Subcutaneous adipose tissue (tissue), 4 donors: ENCODE data around the gene TMEM255A. TPM values are rescaled to one million over a fixed set of nuclear protein-coding genes. Genes with fewer than 3 reads are reported as not detected.

ENCODE experiments used
- CTCF ChIP-seq: fragments of 450-650 bp; IDR thresholded peaks from one replicate; pipeline ENCODE4 v1.5.1; 2016; ENCODE audit warnings: low read depth, mild to moderate bottlenecking, control low read depth, antibody characterized with exemption, moderate library complexity
- total RNA-seq, 4 donors: library from RNA; depleted of rRNA; stranded (reverse); fragments of >200 nt; gene quantifications; one replicate each; pipeline ENCODE4 v1.1.0, GENCODE V29; 2016

The TMEM255A gene
- total RNA-seq, 4 donors from 2014 or later: 0.88 to 4.1 (median 2.9) TPM; not detected in 1

- no peak for TF ChIP-seq CTCF
These were observed 7.0 kb downstream of the TMEM255A start for GRCh38 chrX:120304256-120304655.

GRCh38 chrX:120302434-120302833 lies 8.8 kb downstream of the TMEM255A start:
- TF ChIP-seq CTCF: no peak

GRCh38 chrX:120301960-120302359 lies 9.3 kb downstream of the TMEM255A start:
- TF ChIP-seq CTCF: no peak

- TF ChIP-seq CTCF: no peak
These were observed 9.8 kb downstream of the TMEM255A start for GRCh38 chrX:120301497-120301896.

- TF ChIP-seq CTCF: no peak
These were observed 11.3 kb downstream of the TMEM255A start for GRCh38 chrX:120299928-120300327.

GRCh38 chrX:120297923-120298322 lies 13.3 kb downstream of the TMEM255A start:
- no peak for TF ChIP-seq CTCF

GRCh38 chrX:120294651-120295050 lies 16.6 kb downstream of the TMEM255A start:
- no peak for TF ChIP-seq CTCF
